ENCODE results near the gene RXRA.

The RXRA gene

DNA sequence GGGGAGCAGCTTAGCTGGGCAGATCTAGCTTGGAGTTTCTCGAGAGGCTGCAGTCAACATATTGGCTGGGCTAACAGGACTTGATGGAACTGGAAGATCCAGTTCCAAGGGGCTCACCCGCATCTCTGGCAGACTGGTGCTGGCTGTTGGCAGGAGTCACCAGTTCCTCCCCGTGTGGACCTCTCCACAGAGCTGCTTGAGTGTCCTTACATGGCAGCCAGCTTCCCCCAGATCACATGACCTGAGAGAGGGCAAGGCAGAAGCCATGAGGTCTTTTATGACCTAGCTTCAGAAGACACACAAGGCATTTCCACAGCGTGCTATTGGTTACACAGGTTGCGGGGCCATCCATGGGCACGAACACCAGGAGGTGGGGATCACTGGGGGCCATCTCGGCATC, 26.4 kb upstream of the RXRA start:
- DNase-seq: no peak
- H3K27ac ChIP-seq: no peak overlapping the region
- no peaks in the 10 kb centered on the region for H3K36me3 ChIP-seq
- TF ChIP-seq, protein P1, sequence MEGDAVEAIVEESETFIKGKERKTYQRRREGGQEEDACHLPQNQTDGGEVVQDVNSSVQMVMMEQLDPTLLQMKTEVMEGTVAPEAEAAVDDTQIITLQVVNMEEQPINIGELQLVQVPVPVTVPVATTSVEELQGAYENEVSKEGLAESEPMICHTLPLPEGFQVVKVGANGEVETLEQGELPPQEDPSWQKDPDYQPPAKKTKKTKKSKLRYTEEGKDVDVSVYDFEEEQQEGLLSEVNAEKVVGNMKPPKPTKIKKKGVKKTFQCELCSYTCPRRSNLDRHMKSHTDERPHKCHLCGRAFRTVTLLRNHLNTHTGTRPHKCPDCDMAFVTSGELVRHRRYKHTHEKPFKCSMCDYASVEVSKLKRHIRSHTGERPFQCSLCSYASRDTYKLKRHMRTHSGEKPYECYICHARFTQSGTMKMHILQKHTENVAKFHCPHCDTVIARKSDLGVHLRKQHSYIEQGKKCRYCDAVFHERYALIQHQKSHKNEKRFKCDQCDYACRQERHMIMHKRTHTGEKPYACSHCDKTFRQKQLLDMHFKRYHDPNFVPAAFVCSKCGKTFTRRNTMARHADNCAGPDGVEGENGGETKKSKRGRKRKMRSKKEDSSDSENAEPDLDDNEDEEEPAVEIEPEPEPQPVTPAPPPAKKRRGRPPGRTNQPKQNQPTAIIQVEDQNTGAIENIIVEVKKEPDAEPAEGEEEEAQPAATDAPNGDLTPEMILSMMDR (IDR thresholded peaks at IDR 0.05; ENCODE audit: low read depth, low read length): no peak
- no peaks in the 10 kb centered on the region for H3K9me3 ChIP-seq (ENCODE audit: severe bottlenecking)
- no peaks in the 10 kb centered on the region for H3K27me3 ChIP-seq (ENCODE audit: insufficient read depth, low read depth, severe bottlenecking)
- H3K4me3 ChIP-seq (ENCODE audit: low read depth, low read length): no peak overlapping the region

DNA sequence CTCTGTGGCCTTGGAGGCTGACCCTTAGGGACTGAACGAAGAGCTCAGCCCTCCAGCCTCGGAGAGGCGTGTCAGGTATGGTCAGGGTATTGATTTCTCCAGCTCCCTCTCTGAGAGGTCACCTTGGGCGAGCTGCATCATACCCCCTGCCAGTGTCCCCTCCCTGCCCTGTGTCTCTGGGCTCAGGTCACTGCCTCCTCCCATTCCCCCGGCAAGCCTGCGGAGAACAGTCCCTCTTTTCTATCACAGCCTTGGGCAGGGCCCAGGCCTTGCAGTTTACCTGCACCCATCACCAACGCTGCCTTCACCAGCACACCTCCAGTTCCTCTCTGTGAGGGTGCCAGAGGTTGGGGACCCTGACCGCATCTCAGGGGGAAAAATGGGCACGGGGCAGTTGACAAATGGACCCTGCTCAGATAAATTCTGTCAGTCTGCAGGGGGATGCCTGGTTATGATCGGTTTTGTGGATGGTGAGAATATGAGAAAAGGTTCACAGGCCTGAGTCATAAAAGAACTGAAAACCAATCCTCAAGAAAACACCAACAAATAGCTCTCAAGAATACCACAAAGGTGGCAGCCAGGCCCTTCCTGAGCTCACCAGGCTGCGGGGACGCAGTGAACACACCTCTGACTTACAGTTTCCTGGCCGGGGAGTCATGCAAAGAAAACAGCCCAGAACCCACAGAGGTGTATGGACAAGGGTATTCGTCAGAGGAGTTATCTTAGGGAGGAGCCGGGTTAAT, 24.7 kb upstream of the RXRA start:
- H3K9me3 ChIP-seq (ENCODE audit: severe bottlenecking): no peaks in the 10 kb centered on the region
- H3K4me3 ChIP-seq (ENCODE audit: low read depth, low read length): no peak overlapping the region
- DNase-seq: no peak
- TF ChIP-seq, protein P1 (IDR thresholded peaks at IDR 0.05; ENCODE audit: low read depth, low read length): no peak
- H3K27ac ChIP-seq: no peak overlapping the region
- H3K36me3 ChIP-seq: no peaks in the 10 kb centered on the region
- no peaks in the 10 kb centered on the region for H3K27me3 ChIP-seq (ENCODE audit: insufficient read depth, low read depth, severe bottlenecking)

DNA sequence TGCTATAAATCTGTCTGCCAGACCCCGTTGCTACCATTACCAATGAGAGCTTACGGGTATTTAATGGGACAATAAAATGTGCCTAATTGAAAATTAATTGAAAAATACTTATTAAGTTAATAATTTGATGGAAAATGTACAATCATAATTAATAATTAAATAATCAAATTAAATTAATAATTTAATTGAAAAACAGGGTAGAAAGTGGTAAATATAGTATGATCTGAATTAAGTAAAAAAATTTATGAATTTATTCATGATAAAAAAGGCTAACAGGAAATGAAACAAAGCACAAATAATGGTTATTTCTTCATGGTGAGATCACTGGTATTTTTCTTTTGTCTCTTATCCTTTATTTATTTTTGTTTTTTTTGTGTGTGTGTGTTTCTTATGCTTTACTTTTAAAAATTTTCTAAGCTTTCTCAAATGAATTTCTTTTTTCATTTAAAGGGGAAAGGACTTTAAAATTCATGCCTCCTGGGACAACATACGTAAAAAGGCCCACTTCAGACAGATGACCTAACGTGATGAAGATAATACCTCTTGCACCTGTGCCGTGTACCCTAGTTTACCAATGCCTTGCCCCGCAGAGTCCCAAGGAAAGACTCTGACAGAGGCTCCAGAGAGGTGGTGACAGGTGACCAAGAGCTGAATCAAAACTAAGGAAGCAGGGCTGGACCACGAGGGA, 24.0 kb upstream of the RXRA start:
- no peak overlapping the region for H3K27ac ChIP-seq
- no peak overlapping the region for H3K4me3 ChIP-seq (ENCODE audit: low read depth, low read length)
- H3K9me3 ChIP-seq (ENCODE audit: severe bottlenecking): no peaks in the 10 kb centered on the region
- no peaks in the 10 kb centered on the region for H3K36me3 ChIP-seq
- no peaks in the 10 kb centered on the region for H3K27me3 ChIP-seq (ENCODE audit: insufficient read depth, low read depth, severe bottlenecking)
- TF ChIP-seq, protein P1 (IDR thresholded peaks at IDR 0.05; ENCODE audit: low read depth, low read length): no peak
- no peak for DNase-seq

DNA sequence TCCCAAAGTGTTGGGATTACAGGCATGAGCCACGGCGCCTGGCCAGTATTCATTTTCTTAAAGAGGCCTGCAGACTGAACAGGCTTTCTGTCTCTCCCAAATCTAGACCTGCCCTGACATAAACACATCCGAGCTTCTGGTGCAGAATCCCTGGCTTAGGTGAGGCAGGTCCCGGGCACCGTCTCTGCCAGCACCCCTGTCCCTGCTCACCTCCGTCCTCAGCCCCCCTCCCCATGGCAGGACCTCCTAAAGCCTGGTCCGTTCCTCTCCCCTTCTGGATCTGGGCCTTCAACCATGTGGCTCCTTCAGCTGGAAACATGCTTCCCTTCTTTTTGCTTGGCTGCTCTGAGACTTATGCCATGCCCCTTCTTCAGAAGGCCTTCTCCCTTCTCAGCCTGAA, 22.7 kb upstream of the RXRA start:
- H3K9me3 ChIP-seq (ENCODE audit: severe bottlenecking): no peaks in the 10 kb centered on the region
- no peak overlapping the region for H3K27ac ChIP-seq
- no peaks in the 10 kb centered on the region for H3K36me3 ChIP-seq
- TF ChIP-seq, protein P1 (IDR thresholded peaks at IDR 0.05; ENCODE audit: low read depth, low read length): no peak
- no peak overlapping the region for H3K4me3 ChIP-seq (ENCODE audit: low read depth, low read length)
- no peaks in the 10 kb centered on the region for H3K27me3 ChIP-seq (ENCODE audit: insufficient read depth, low read depth, severe bottlenecking)
- no peak for DNase-seq

DNA sequence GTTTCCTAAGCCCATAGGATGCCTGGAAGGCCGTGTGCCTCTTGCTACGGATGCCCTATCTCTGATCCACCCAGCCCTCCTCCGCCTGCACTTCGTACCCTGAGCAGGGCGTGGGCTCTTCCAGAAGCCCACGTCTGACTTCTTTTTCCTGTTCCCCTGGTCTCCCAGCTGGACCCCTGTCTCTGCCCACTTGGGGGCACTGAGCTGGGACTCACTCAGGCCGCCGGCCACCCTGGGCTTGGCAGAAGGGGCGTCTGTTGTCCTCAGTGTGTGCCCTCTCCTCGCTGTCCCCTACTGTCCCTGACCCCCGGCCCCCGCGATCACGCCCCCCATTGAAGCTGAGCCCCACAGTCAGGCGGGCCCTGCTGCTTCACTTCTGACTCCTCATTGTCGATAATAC, 22.0 kb upstream of the RXRA start:
- no peak overlapping the region for H3K27ac ChIP-seq
- no peaks in the 10 kb centered on the region for H3K9me3 ChIP-seq (ENCODE audit: severe bottlenecking)
- no peaks in the 10 kb centered on the region for H3K27me3 ChIP-seq (ENCODE audit: insufficient read depth, low read depth, severe bottlenecking)
- no peak overlapping the region for H3K4me3 ChIP-seq (ENCODE audit: low read depth, low read length)
- TF ChIP-seq, protein P1 (IDR thresholded peaks at IDR 0.05; ENCODE audit: low read depth, low read length): no peak
- no peak for DNase-seq
- no peaks in the 10 kb centered on the region for H3K36me3 ChIP-seq

Data from WERI-Rb-1 (cell line).